Measurements from ENCODE around the gene SCYGR8.

SCYGR8 gene

DNA sequence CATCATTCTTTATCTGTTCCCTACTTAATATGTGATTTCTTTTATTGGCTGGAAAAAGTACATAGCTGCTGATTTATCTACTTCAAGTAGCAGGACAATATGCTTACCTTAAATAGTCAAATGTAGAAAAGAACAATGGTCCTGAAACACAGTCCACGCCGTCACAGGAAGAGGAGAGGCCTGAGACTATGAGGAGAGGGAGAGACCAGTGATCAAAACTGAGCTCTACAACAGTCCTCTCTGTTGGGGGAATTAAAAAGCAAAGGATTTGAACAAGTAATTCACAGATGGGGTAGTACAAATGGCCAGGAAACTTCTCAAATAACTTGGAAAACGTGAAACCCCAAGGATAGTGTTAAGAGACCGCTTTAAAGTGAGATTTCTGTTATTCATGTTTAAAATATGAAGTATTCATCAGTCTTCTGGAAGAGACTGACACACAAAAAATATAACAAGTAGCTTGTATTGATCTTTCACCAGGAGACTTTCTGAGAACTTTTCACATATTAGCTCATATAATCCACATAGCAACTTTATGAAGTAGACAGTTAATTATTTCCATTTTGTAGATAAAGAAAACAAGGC, 20.2 kb downstream of the SCYGR8 start:
- H3K9me3 ChIP-seq (ENCODE audit: control insufficient read depth in 1 of 2, low read length in 2 of 2), result no peaks in the 10 kb centered on the region
- H3K36me3 ChIP-seq (ENCODE audit: control insufficient read depth in 1 of 2, insufficient read depth in 2 of 2, low read length in 2 of 2), result no peaks in the 10 kb centered on the region
- H3K27ac ChIP-seq (ENCODE audit: low read length), result peak overlapping the region; percentile 7
- no peaks in the 10 kb centered on the region for H3K4me1 ChIP-seq (ENCODE audit: control insufficient read depth in 1 of 2, insufficient read depth in 2 of 2, low read length in 2 of 2)
- H3K4me3 ChIP-seq (ENCODE audit: low read depth in 1 of 2, low read length in 2 of 2), result no peak overlapping the region
- H3K27me3 ChIP-seq (ENCODE audit: low read depth, low read length), result no peaks in the 10 kb centered on the region

DNA sequence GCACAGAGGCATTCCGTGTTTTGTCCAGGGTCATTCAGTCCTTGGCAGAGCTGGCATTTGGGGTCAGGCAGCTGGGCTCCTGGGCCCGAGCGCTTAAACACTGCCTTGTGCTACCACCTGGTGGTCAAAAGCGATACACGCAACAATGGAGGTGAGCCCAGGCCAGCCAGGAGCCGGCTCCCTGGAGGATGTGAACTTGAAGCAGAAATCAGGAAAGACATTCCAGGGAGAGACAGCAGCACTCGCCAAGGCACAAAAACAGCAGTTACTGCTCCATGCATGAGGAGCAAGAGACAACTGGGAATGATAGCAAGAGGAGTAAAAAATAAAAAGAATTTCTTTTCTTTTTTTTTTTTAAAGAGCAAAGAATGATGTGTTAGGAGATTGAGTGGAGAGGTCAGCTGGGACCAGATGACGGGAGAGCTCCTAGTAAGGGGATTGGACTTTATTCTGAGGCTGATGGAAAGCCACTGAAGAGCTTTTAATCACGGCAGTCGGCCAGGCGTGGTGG, 20.7 kb downstream of the SCYGR8 start:
- Histone ChIP-seq H3K4me3 (ENCODE audit: low read depth in 1 of 2, low read length in 2 of 2) (no peak overlapping the region), H3K27ac (ENCODE audit: low read length) (no peak overlapping the region), H3K27me3 (ENCODE audit: low read depth, low read length) (no peaks in the 10 kb centered on the region), H3K9me3 (ENCODE audit: control insufficient read depth in 1 of 2, low read length in 2 of 2) (no peaks in the 10 kb centered on the region), H3K4me1 (ENCODE audit: control insufficient read depth in 1 of 2, insufficient read depth in 2 of 2, low read length in 2 of 2) (no peaks in the 10 kb centered on the region), H3K36me3 (ENCODE audit: control insufficient read depth in 1 of 2, insufficient read depth in 2 of 2, low read length in 2 of 2) (no peaks in the 10 kb centered on the region)

DNA sequence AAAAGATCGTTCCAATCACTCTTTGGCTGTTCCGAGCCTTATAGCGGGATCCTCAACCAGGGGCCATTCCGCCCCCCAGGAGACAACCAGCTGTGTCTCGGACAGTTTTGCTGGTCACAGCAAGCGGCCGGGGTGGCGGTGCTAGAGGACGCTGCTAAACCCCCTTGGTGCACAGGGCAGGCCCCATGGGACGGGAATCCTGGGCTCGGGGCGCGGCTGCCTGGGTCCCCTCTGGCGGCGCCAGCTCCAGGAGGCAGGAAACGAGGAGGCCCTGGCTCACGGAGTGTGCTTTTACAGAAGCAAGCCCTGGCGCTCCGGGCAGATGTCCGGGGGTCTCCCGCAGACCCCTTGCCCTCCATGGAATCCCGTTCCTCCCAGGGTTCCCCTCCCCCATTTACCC, 22.1 kb downstream of the SCYGR8 start:
- Histone ChIP-seq H3K9me3 (ENCODE audit: control insufficient read depth in 1 of 2, low read length in 2 of 2) (no peaks in the 10 kb centered on the region), H3K4me3 (ENCODE audit: low read depth in 1 of 2, low read length in 2 of 2) (no peak overlapping the region), H3K27me3 (ENCODE audit: low read depth, low read length) (no peaks in the 10 kb centered on the region)

DNA sequence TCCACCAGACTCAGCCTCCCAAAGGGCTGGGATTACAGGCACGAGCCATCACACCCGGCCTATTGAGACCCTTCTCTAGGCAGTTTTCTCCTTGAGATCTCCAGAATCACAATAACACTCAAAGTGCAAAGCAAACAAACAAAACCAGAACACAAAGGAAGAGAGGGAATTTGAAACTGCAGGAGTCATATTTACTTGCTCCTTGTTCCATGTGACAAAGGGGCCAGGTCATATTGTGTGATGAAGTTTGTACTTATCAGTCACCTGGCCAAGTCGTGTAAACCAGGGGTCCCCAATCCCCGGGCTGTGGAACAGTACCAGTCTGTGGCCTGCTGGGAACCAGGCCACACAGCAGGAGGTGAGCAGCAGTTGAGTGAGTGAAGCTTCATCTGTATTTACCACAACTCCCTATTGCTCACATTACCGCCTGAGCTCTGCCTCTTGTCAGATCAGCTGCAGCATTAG, 26.5 kb downstream of the SCYGR8 start:
- Histone ChIP-seq H3K27ac (ENCODE audit: low read length) (no peak overlapping the region), H3K27me3 (ENCODE audit: low read depth, low read length) (no peaks in the 10 kb centered on the region), H3K4me1 (ENCODE audit: control insufficient read depth in 1 of 2, insufficient read depth in 2 of 2, low read length in 2 of 2) (no peaks in the 10 kb centered on the region), H3K4me3 (ENCODE audit: low read depth in 1 of 2, low read length in 2 of 2) (no peak overlapping the region), H3K9me3 (ENCODE audit: control insufficient read depth in 1 of 2, low read length in 2 of 2) (no peaks in the 10 kb centered on the region), H3K36me3 (ENCODE audit: control insufficient read depth in 1 of 2, insufficient read depth in 2 of 2, low read length in 2 of 2) (no peaks in the 10 kb centered on the region)

More for the DNA sequence above, 22.1 kb downstream of the SCYGR8 start:
- no peaks in the 10 kb centered on the region for H3K4me1 ChIP-seq (ENCODE audit: control insufficient read depth in 1 of 2, insufficient read depth in 2 of 2, low read length in 2 of 2)
- H3K27ac ChIP-seq (ENCODE audit: low read length), result no peak overlapping the region
- no peaks in the 10 kb centered on the region for H3K36me3 ChIP-seq (ENCODE audit: control insufficient read depth in 1 of 2, insufficient read depth in 2 of 2, low read length in 2 of 2)

DNA sequence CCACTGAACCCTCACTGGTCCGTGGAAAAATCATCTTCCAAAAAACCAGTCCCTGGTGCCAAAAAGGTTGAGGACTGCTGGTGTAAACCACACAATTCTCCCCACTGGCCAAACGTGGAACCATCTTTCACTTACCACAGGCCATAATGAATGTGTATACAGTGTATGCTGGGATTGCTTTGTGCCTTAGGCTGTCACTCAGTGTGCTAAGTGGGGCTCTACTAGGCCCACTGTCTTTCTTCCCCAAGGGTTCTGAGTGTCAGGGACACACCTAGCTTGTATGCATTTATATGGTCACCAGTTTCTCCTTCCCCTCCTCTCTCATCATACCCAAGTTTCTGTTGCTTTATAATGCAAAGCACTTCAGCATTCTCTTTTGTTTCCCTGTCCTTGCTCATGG, 27.2 kb downstream of the SCYGR8 start:
- H3K9me3 ChIP-seq (ENCODE audit: control insufficient read depth in 1 of 2, low read length in 2 of 2), result no peaks in the 10 kb centered on the region
- H3K36me3 ChIP-seq (ENCODE audit: control insufficient read depth in 1 of 2, insufficient read depth in 2 of 2, low read length in 2 of 2), result no peaks in the 10 kb centered on the region
- no peak overlapping the region for H3K4me3 ChIP-seq (ENCODE audit: low read depth in 1 of 2, low read length in 2 of 2)
- H3K4me1 ChIP-seq (ENCODE audit: control insufficient read depth in 1 of 2, insufficient read depth in 2 of 2, low read length in 2 of 2), result no peaks in the 10 kb centered on the region
- H3K27ac ChIP-seq (ENCODE audit: low read length), result no peak overlapping the region
- H3K27me3 ChIP-seq (ENCODE audit: low read depth, low read length), result no peaks in the 10 kb centered on the region

DNA sequence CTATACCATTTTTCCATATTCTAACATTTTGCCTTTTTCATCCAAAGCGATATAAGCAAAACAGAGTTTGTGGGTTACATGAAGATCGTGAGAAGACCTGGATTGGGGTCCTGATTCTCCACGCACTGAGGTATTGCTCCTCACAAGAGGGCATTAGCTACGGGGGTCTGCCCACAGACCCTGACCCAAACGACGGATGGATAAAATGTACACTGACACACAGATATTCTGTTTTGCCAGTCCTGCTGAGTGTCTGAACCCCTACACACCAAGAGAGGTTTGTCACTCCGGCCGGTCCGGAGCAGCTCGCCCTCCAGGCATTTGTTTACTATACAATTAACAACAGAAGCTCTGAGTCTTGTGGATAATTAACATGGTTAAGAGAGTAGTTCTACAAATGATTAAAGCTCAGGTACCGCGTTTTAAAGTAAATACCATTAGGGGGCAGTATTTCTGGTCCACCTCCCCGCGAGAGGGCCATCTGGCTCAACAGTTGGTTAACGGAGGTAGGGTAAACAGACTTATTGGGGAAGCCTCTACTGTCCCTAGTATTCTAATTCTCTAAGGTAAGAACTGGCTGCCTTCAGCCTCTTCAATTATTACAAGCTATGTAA, 28.4 kb downstream of the SCYGR8 start:
- H3K9me3 ChIP-seq (ENCODE audit: control insufficient read depth in 1 of 2, low read length in 2 of 2), result no peaks in the 10 kb centered on the region
- H3K36me3 ChIP-seq (ENCODE audit: control insufficient read depth in 1 of 2, insufficient read depth in 2 of 2, low read length in 2 of 2), result no peaks in the 10 kb centered on the region
- H3K4me3 ChIP-seq (ENCODE audit: low read depth in 1 of 2, low read length in 2 of 2), result no peak overlapping the region
- no peaks in the 10 kb centered on the region for H3K27me3 ChIP-seq (ENCODE audit: low read depth, low read length)
- H3K27ac ChIP-seq (ENCODE audit: low read length), result no peak overlapping the region
- H3K4me1 ChIP-seq (ENCODE audit: control insufficient read depth in 1 of 2, insufficient read depth in 2 of 2, low read length in 2 of 2), result no peaks in the 10 kb centered on the region

DNA sequence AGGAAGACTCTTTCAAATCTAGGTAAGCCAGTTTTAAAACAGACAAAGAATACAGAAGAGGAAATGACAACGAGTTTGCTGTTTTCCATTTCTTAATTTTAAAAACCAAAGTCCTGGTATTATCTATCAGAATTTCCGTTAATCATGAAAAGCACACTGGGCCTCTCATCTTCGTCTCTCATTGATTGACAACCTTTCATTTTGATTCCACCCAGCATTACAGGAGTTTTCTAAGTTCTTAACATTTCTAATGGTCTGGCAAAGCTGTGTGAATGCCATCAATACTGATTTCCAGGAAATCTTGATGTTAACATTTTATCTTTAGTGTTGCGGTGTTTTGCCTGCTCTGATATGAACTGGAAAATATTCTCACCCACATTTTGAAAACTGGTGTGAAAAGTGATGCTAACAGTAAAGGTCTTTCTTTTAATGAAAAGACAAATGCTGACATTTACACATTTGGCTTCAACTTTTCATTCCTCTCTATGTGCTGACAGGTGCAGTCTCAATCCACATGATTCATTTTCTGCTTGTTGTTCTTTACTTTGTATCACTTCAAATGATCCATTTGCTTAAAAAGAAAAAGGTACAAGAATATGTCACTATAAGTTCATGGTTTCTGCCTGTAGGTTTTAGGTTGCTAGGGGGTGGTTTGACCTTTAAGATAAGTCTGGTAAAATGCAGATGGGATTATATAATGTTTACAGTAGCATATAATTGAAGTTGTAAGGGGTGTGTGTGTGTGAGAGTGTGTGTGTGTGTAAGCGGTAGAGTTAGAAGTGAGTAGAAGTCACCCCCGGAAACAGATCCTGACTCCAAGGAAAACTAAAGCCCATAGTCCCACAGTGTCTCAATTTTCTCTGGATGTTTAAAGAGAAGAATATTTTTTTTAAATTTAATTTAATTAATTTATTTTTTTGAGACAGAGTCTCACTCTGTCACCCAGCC, 29.5 kb downstream of the SCYGR8 start:
- Histone ChIP-seq H3K27me3 (ENCODE audit: low read depth, low read length) (no peaks in the 10 kb centered on the region), H3K36me3 (ENCODE audit: control insufficient read depth in 1 of 2, insufficient read depth in 2 of 2, low read length in 2 of 2) (no peaks in the 10 kb centered on the region), H3K4me3 (ENCODE audit: low read depth in 1 of 2, low read length in 2 of 2) (no peak overlapping the region), H3K9me3 (ENCODE audit: control insufficient read depth in 1 of 2, low read length in 2 of 2) (no peaks in the 10 kb centered on the region), H3K27ac (ENCODE audit: low read length) (no peak overlapping the region), H3K4me1 (ENCODE audit: control insufficient read depth in 1 of 2, insufficient read depth in 2 of 2, low read length in 2 of 2) (no peaks in the 10 kb centered on the region)

DNA sequence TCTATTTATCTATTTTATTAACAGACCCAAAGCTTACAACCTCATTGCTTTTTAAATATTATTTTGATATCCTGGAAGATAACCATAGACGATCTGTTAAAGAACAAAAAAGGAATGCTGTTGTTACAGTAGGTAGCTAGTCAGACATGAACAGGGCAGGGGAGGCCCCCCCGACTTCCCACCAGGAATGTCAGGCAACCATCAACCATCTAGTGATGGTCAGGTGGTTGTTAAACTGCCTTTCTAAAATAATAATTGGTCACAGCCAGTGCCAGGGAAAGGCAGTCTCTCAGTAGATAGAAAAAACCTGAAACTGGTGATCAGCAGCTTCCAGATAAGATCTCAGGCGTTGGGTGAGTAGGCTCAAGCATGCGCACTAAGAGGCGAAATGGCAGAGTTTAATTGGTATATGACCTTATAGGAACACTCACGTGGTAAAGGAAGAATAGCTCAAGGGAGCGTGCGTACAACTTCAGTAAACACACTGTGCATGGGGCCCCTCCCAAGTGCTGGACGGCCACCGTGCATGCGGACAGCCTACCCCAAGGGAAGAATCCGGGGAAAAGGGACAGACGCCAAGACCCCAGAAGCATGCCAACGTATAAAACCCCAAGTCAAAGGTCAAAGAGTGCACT, 35.4 kb downstream of the SCYGR8 start:
- no peak overlapping the region for H3K27ac ChIP-seq (ENCODE audit: low read length)
- no peaks in the 10 kb centered on the region for H3K27me3 ChIP-seq (ENCODE audit: low read depth, low read length)
- H3K4me3 ChIP-seq (ENCODE audit: low read depth in 1 of 2, low read length in 2 of 2), result no peak overlapping the region
- H3K4me1 ChIP-seq (ENCODE audit: control insufficient read depth in 1 of 2, insufficient read depth in 2 of 2, low read length in 2 of 2), result no peaks in the 10 kb centered on the region
- H3K9me3 ChIP-seq (ENCODE audit: control insufficient read depth in 1 of 2, low read length in 2 of 2), result no peaks in the 10 kb centered on the region
- H3K36me3 ChIP-seq (ENCODE audit: control insufficient read depth in 1 of 2, insufficient read depth in 2 of 2, low read length in 2 of 2), result no peaks in the 10 kb centered on the region

DNA sequence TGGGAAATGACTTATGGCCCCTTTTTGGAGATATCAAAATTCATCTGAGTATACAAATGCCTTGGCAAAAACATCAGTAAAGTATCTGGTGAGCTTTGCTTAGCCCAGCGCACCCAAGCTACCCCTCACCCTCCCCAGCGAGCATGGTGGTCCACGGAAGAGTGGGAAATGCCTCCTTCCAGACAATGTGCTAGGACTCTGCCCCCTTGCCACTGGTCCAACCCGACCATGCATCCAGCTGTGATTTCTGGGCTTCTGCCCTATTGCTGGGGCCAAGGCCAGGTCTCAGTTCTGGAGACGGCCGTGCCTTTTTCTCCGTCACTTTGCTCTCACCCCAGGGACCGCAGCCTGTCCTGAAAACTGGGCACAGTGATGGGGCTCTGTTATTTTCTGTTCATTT, 36.1 kb downstream of the SCYGR8 start:
- Histone ChIP-seq H3K9me3 (ENCODE audit: control insufficient read depth in 1 of 2, low read length in 2 of 2) (no peaks in the 10 kb centered on the region), H3K27me3 (ENCODE audit: low read depth, low read length) (no peaks in the 10 kb centered on the region), H3K4me1 (ENCODE audit: control insufficient read depth in 1 of 2, insufficient read depth in 2 of 2, low read length in 2 of 2) (no peaks in the 10 kb centered on the region), H3K36me3 (ENCODE audit: control insufficient read depth in 1 of 2, insufficient read depth in 2 of 2, low read length in 2 of 2) (no peaks in the 10 kb centered on the region), H3K4me3 (ENCODE audit: low read depth in 1 of 2, low read length in 2 of 2) (no peak overlapping the region), H3K27ac (ENCODE audit: low read length) (no peak overlapping the region)

DNA sequence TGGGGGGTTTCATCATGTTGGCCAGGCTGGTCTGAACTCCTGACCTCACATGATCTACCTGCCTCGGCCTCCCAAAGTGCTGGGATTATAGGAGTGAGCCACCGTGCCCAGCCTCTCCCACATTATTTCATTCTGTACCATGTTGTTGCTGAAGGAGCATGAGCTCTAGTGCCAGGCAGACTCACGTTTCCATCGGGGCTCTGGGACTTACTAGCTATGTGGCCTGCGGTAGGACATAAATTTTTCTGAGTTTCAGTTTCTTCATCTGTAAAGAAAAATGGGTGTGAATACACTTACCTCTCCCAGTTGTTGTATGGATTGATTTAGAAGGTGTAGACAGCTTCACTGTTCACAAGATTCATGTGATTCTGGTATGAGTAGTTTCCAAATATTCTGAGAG, 37.1 kb downstream of the SCYGR8 start:
- Histone ChIP-seq H3K27ac (ENCODE audit: low read length) (no peak overlapping the region), H3K36me3 (ENCODE audit: control insufficient read depth in 1 of 2, insufficient read depth in 2 of 2, low read length in 2 of 2) (no peaks in the 10 kb centered on the region), H3K9me3 (ENCODE audit: control insufficient read depth in 1 of 2, low read length in 2 of 2) (no peaks in the 10 kb centered on the region), H3K4me1 (ENCODE audit: control insufficient read depth in 1 of 2, insufficient read depth in 2 of 2, low read length in 2 of 2) (no peaks in the 10 kb centered on the region), H3K4me3 (ENCODE audit: low read depth in 1 of 2, low read length in 2 of 2) (peak overlapping the region in 1 of 2 donors; percentile 7), H3K27me3 (ENCODE audit: low read depth, low read length) (no peaks in the 10 kb centered on the region)

All from muscle layer of duodenum (tissue), 2 donors.